Spleen (tissue), 7 donors: ENCODE measurements around the gene PLAC1.

Experiments
- CTCF ChIP-seq, 11 experiments: fragments of 200-600 bp in 7 of 11; fragments of 450-650 bp in 4 of 11; sonication (generic) in 4 of 11; IDR thresholded peaks in 8 of 11; conservative IDR thresholded peaks in 3 of 11; 1 replicate in 7 of 11; 2 replicates in 4 of 11; pipeline versions ENCODE4 v1.4.0 to v1.8.0; 2016 to 2021; ENCODE audit warnings: antibody characterized with exemption in 11 of 11, inconsistent platforms in 4 of 11, mild to moderate bottlenecking in 1 of 11
- POLR2A ChIP-seq, 3 donors: fragments of 450-650 bp; IDR thresholded peaks; one replicate each; pipeline ENCODE4 v1.5.1; 2017; ENCODE audit warnings: antibody characterized with exemption in 3 of 3, mild to moderate bottlenecking in 1 of 3
- POLR2AphosphoS5 ChIP-seq, 3 donors: sonication (generic); formaldehyde crosslinking; IDR thresholded peaks; one replicate each; pipeline ENCODE4 v1.5.1; 2017; ENCODE audit warnings: antibody characterized with exemption in 3 of 3
- donor health status: DM: no; HTN: no; CAD: no; lungs with moderate emphysema.
- donor health status: DM: no; HTN: no; CAD: no.
- donor health status: DM: no; HTN: no; CAD: no.

GRCh38 chrX:134661295-134661694, 3.0 kb upstream of the PLAC1 start:
- TF ChIP-seq CTCF (IDR thresholded peaks at IDR 0.05 in 8 of 11, conservative IDR thresholded peaks at IDR 0.05 in 3 of 11), result no peak
- TF ChIP-seq POLR2A (IDR thresholded peaks at IDR 0.05), result no peak
- no peak for TF ChIP-seq POLR2AphosphoS5 (IDR thresholded peaks at IDR 0.05)
